Hepatocyte (in vitro differentiated cells): ENCODE results near the gene STS. TPM values are rescaled to one million over a fixed set of nuclear protein-coding genes. Genes with fewer than 3 reads are reported as not detected.

ENCODE experiments used
- DNase-seq: peaks from one replicate; pipeline ENCODE4 v3.0.0-alpha.2; 2016; ENCODE audit warnings: low spot score
- H2AFZ ChIP-seq: fragments of 200-600 bp; sonication (generic); 2 replicates; pipeline ENCODE4 v1.6.0; 2016; ENCODE audit warnings: antibody characterized with exemption, mild to moderate bottlenecking
- H3K27ac ChIP-seq: fragments of 200-600 bp; sonication (generic); 2 replicates; pipeline ENCODE4 v1.5.1; 2016; ENCODE audit warnings: mild to moderate bottlenecking
- H3K27me3 ChIP-seq: fragments of 200-600 bp; sonication (generic); 2 replicates; pipeline ENCODE4 v1.6.1; 2016
- H3K36me3 ChIP-seq: fragments of 200-600 bp; sonication (generic); replicated peaks from 2 replicates; pipeline ENCODE4 v1.5.1; 2016; ENCODE audit warnings: low read depth; ENCODE audit not compliant: insufficient read depth
- H3K4me1 ChIP-seq: fragments of 200-600 bp; sonication (generic); 2 replicates; pipeline ENCODE4 v1.5.1; 2016; ENCODE audit warnings: mild to moderate bottlenecking, moderate library complexity; ENCODE audit not compliant: insufficient read depth
- H3K4me2 ChIP-seq: fragments of 200-600 bp; sonication (generic); 2 replicates; pipeline ENCODE4 v1.6.0; 2016
- H3K4me3 ChIP-seq: fragments of 200-600 bp; sonication (generic); 2 replicates; pipeline ENCODE4 v1.5.1; 2016; ENCODE audit warnings: mild to moderate bottlenecking
- H3K79me2 ChIP-seq: fragments of 200-600 bp; sonication (generic); 2 replicates; pipeline ENCODE4 v1.6.0; 2017; ENCODE audit warnings: mild to moderate bottlenecking
- H3K9me2 ChIP-seq: fragments of 200-600 bp; sonication (generic); replicated peaks from 2 replicates; pipeline ENCODE4 v1.6.0; 2017; ENCODE audit warnings: mild to moderate bottlenecking; ENCODE audit not compliant: insufficient read depth
- H3K9me3 ChIP-seq: fragments of 200-600 bp; sonication (generic); 2 replicates; pipeline ENCODE4 v1.5.1; 2016; ENCODE audit warnings: low read depth, mild to moderate bottlenecking
- H4K20me1 ChIP-seq: fragments of 200-600 bp; sonication (generic); 2 replicates; pipeline ENCODE4 v1.6.0; 2016; ENCODE audit warnings: mild to moderate bottlenecking; ENCODE audit not compliant: insufficient read depth, poor library complexity, severe bottlenecking
- EZH2 ChIP-seq: fragments of 200-600 bp; sonication (generic); IDR thresholded peaks from 2 replicates; pipeline ENCODE4 v1.6.1; 2016; ENCODE audit warnings: antibody characterized with exemption, mild to moderate bottlenecking, borderline replicate concordance
- EZH2phosphoT487 ChIP-seq: fragments of 200-600 bp; sonication (generic); IDR thresholded peaks from one replicate; pipeline ENCODE4 v1.6.1; 2018; ENCODE audit warnings: antibody characterized with exemption, mild to moderate bottlenecking, low read depth, moderate library complexity; ENCODE audit not compliant: unreplicated experiment, severe bottlenecking
- WGBS: methylation state at CpG from one replicate; pipeline ENCODE4 v1.1.6; 2016; ENCODE audit warnings: low lambda C conversion rate; ENCODE audit errors: missing lambda C conversion rate; 5-methylcytosine and 5-hydroxymethylcytosine counted together
- microRNA-seq: library from miRNA; unstranded; fragments of <30 nt; microRNA quantifications from one replicate; pipeline ENCODE4, GENCODE V29; 2017
- polyA plus RNA-seq: library from polyadenylated mRNA; unstranded; fragments of >200 nt; fragmentation: Nextera tagmentation; extraction: Ambion mirVana; gene quantifications from 2 replicates; pipeline ENCODE4 v1.2.1, GENCODE V29; 2016
- small RNA-seq: library from RNA; depleted of rRNA; stranded (forward); fragments of <200 nt; gene quantifications from one replicate; pipeline ENCODE3, GENCODE V24; 2014
- total RNA-seq: library from RNA; depleted of rRNA; stranded (reverse); fragments of >200 nt; gene quantifications from 2 replicates; pipeline ENCODE4 v1.2.3, GENCODE V29; 2014
- TF ChIP-seq, protein P1 (sequence below): fragments of 200-600 bp; sonication (generic); IDR thresholded peaks from 2 replicates; pipeline ENCODE4 v1.5.1; 2016; ENCODE audit warnings: antibody characterized with exemption, mild to moderate bottlenecking; ENCODE audit not compliant: poor library complexity

The STS gene
- total and polyA plus RNA-seq, 2 experiments from 2014 or later: 4.4 to 6.5 TPM

DNA sequence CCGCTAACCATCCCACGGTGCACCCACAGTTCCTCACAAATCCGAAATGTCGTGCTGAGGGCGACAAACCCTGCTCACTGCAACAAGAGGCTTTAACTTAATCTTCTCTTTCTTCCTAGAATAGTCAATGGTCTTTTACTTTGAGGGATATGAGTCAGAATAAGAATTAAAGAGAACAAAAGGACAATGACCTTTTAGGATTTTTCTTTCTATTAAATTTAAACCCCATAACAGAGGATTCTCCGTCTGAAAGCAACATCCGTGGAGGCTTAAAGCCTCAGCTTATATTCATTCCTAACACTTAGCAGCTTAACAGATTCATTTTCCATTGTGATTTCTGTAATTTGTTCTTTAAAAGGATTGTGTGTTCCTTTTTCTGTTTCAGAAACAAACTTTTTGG is 45.4 kb downstream of the STS start:
- H4K20me1 ChIP-seq: no peaks in the 10 kb centered on the region
- H3K4me2 ChIP-seq: no peak overlapping the region
- DNase-seq: no peak
- H3K79me2 ChIP-seq: no peaks in the 10 kb centered on the region
- 81% methylated on average over 7 of the region's 7 CpGs for WGBS
- H3K9me3 ChIP-seq: no peaks in the 10 kb centered on the region
- no peak overlapping the region for H3K27ac ChIP-seq
- TF ChIP-seq EZH2 (no peak), EZH2phosphoT487 (no peak)
- TF ChIP-seq, protein P1, sequence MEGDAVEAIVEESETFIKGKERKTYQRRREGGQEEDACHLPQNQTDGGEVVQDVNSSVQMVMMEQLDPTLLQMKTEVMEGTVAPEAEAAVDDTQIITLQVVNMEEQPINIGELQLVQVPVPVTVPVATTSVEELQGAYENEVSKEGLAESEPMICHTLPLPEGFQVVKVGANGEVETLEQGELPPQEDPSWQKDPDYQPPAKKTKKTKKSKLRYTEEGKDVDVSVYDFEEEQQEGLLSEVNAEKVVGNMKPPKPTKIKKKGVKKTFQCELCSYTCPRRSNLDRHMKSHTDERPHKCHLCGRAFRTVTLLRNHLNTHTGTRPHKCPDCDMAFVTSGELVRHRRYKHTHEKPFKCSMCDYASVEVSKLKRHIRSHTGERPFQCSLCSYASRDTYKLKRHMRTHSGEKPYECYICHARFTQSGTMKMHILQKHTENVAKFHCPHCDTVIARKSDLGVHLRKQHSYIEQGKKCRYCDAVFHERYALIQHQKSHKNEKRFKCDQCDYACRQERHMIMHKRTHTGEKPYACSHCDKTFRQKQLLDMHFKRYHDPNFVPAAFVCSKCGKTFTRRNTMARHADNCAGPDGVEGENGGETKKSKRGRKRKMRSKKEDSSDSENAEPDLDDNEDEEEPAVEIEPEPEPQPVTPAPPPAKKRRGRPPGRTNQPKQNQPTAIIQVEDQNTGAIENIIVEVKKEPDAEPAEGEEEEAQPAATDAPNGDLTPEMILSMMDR: no peak
- no peak overlapping the region for H2AFZ ChIP-seq
- H3K27me3 ChIP-seq: no peaks in the 10 kb centered on the region
- H3K4me3 ChIP-seq: no peak overlapping the region
- H3K36me3 ChIP-seq: no peaks in the 10 kb centered on the region
- H3K9me2 ChIP-seq: no peaks in the 10 kb centered on the region
- no peaks in the 10 kb centered on the region for H3K4me1 ChIP-seq

DNA sequence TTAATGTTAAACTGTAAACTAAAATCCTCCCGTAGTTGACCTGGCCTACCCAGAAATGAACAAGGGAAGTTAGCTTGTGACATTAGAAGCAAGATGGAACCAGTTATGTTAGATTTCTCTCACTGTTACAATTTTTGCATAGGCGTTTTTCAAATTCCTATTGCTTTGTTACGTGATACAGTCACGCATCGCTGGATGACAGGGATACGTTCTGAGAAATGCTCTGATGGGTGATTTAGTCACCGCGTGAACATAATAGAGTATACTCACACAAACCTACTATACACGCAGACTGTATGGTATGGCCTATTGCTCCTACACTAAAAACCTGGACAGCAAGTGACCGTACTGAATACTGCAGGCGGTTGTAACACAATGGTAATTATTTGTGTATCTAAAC is 47.1 kb downstream of the STS start:
- TF ChIP-seq EZH2 (no peak), EZH2phosphoT487 (no peak)
- TF ChIP-seq, protein P1: no peak
- DNase-seq: no peak
- Histone ChIP-seq H3K9me3 (no peaks in the 10 kb centered on the region), H2AFZ (no peak overlapping the region), H3K79me2 (no peaks in the 10 kb centered on the region), H3K27me3 (no peaks in the 10 kb centered on the region), H3K9me2 (no peaks in the 10 kb centered on the region), H3K36me3 (no peaks in the 10 kb centered on the region), H3K27ac (no peak overlapping the region), H3K4me2 (no peak overlapping the region), H4K20me1 (no peaks in the 10 kb centered on the region), H3K4me3 (no peak overlapping the region), H3K4me1 (no peaks in the 10 kb centered on the region)
- 93% methylated on average over 11 of the region's 11 CpGs for WGBS

Small RNAs within 50 kb of the gene (microRNA-seq; reads per million reads assigned to microRNA genes)
- not detected for gene MIR4767

Small RNAs within 50 kb of the gene (small RNA-seq; reads per million reads assigned to genes)
- not detected for gene MIR4767

Other genes with a start within 250 kb of the STS start
- gene PUDP, start 441 bp downstream of the STS start, total RNA-seq: 22.6 and 23.2 TPM in 2 replicates
- 18.1 and 32.8 TPM in 2 replicates for gene PUDP, start 441 bp downstream of the STS start, polyA plus RNA-seq